ENCODE results near the gene LZTS3. TPM values are rescaled to one million over a fixed set of nuclear protein-coding genes. Genes with fewer than 3 reads are reported as not detected.

Gene LZTS3
- total and polyA plus RNA-seq, 2 donors = 1.1 to 4.2 TPM

GRCh38 chr20:3208786-3209256 is 35.5 kb upstream of the LZTS3 start:
- no peaks in the 10 kb centered on the region for H3K9me3 ChIP-seq (ENCODE audit: control insufficient read depth in 2 of 2, insufficient read depth in 1 of 2, low read length in 1 of 2)
- peak overlapping the region; percentile 83 to 97 for H3K27ac ChIP-seq (ENCODE audit: low read depth in 1 of 2, low read length in 1 of 2)
- H3K27me3 ChIP-seq (ENCODE audit: control insufficient read depth in 2 of 2, insufficient read depth in 1 of 2, low read length in 1 of 2) = no peaks in the 10 kb centered on the region
- H3K36me3 ChIP-seq (ENCODE audit: control insufficient read depth in 2 of 2, insufficient read depth in 2 of 2, low read length in 1 of 2) = peaks cover 7 to 8% of the 10 kb centered on the region in 2 donors
- peak in 3 of 9 donors; percentile 24 to 36 (median 32) for DNase-seq (ENCODE audit: low read depth in 6 of 9, low spot score in 9 of 9)
- H3K4me1 ChIP-seq (ENCODE audit: control insufficient read depth in 2 of 2, insufficient read depth in 2 of 2, low read length in 2 of 2) = peaks cover 14% of the 10 kb centered on the region in 2 donors
- H3K4me3 ChIP-seq (ENCODE audit: low read length in 2 of 2) = peak overlapping the region; percentile 93 to 99
- WGBS = 1% methylated on average over 10 of the region's 10 CpGs

- peak; percentile 73 to 93 (median 87) for DNase-seq (ENCODE audit: low read depth in 6 of 9, low spot score in 9 of 9)
- peaks cover 13 to 19% of the 10 kb centered on the region in 2 donors for H3K36me3 ChIP-seq (ENCODE audit: control insufficient read depth in 2 of 2, insufficient read depth in 2 of 2, low read length in 1 of 2)
- WGBS = under 1% methylated on average over 48 of the region's 48 CpGs
- no peaks in the 10 kb centered on the region for H3K9me3 ChIP-seq (ENCODE audit: control insufficient read depth in 2 of 2, insufficient read depth in 1 of 2, low read length in 1 of 2)
- peak within 1 kb of the TSS; percentile 84 to 99 for H3K4me3 ChIP-seq (ENCODE audit: low read length in 2 of 2)
- H3K27ac ChIP-seq (ENCODE audit: low read depth in 1 of 2, low read length in 1 of 2) = peak within 1 kb of the TSS; percentile 93 to 94
- no peaks in the 10 kb centered on the region for H3K27me3 ChIP-seq (ENCODE audit: control insufficient read depth in 2 of 2, insufficient read depth in 1 of 2, low read length in 1 of 2)
- peaks cover 8 to 13% of the 10 kb centered on the region in 2 donors for H3K4me1 ChIP-seq (ENCODE audit: control insufficient read depth in 2 of 2, insufficient read depth in 2 of 2, low read length in 2 of 2)
These were observed 30.9 kb upstream of the LZTS3 start, which contains the start of gene DDRGK1 for GRCh38 chr20:3204124-3204794. TSS of gene DDRGK1 (minus strand) at chr20:3204682. CDS start at chr20:3204627, 55 bp downstream.

GRCh38 chr20:3203315-3204123 is 30.2 kb upstream of the LZTS3 start:
- 30% methylated on average over 31 of the region's 31 CpGs for WGBS

GRCh38 chr20:3202965-3203314 is 29.6 kb upstream of the LZTS3 start:
- Histone ChIP-seq H3K4me3 (ENCODE audit: low read length in 2 of 2) (peak overlapping the region in 1 of 2 donors; percentile 99), H3K27ac (ENCODE audit: low read depth in 1 of 2, low read length in 1 of 2) (no peak overlapping the region), H3K27me3 (ENCODE audit: control insufficient read depth in 2 of 2, insufficient read depth in 1 of 2, low read length in 1 of 2) (no peaks in the 10 kb centered on the region), H3K4me1 (ENCODE audit: control insufficient read depth in 2 of 2, insufficient read depth in 2 of 2, low read length in 2 of 2) (peaks cover 0 to 8% of the 10 kb centered on the region in 2 donors), H3K36me3 (ENCODE audit: control insufficient read depth in 2 of 2, insufficient read depth in 2 of 2, low read length in 1 of 2) (peaks cover 15 to 25% of the 10 kb centered on the region in 2 donors), H3K9me3 (ENCODE audit: control insufficient read depth in 2 of 2, insufficient read depth in 1 of 2, low read length in 1 of 2) (no peaks in the 10 kb centered on the region)
- no peak for DNase-seq (ENCODE audit: low read depth in 6 of 9, low spot score in 9 of 9)
- 92% methylated on average over 9 of the region's 9 CpGs for WGBS

More at GRCh38 chr20:3203315-3204123, 30.2 kb upstream of the LZTS3 start:
- peak overlapping the region; percentile 84 to 99 for H3K4me3 ChIP-seq (ENCODE audit: low read length in 2 of 2)
- H3K27ac ChIP-seq (ENCODE audit: low read depth in 1 of 2, low read length in 1 of 2) = peak overlapping the region; percentile 93 to 94
- H3K9me3 ChIP-seq (ENCODE audit: control insufficient read depth in 2 of 2, insufficient read depth in 1 of 2, low read length in 1 of 2) = no peaks in the 10 kb centered on the region
- H3K36me3 ChIP-seq (ENCODE audit: control insufficient read depth in 2 of 2, insufficient read depth in 2 of 2, low read length in 1 of 2) = peaks cover 15 to 25% of the 10 kb centered on the region in 2 donors
- peaks cover 4 to 10% of the 10 kb centered on the region in 2 donors for H3K4me1 ChIP-seq (ENCODE audit: control insufficient read depth in 2 of 2, insufficient read depth in 2 of 2, low read length in 2 of 2)
- H3K27me3 ChIP-seq (ENCODE audit: control insufficient read depth in 2 of 2, insufficient read depth in 1 of 2, low read length in 1 of 2) = no peaks in the 10 kb centered on the region
- DNase-seq (ENCODE audit: low read depth in 6 of 9, low spot score in 9 of 9) = peak in 1 of 9 donors; percentile 9

GRCh38 chr20:3199976-3200755 is 26.8 kb upstream of the LZTS3 start:
- peaks cover 0 to 8% of the 10 kb centered on the region in 2 donors for H3K4me1 ChIP-seq (ENCODE audit: control insufficient read depth in 2 of 2, insufficient read depth in 2 of 2, low read length in 2 of 2)
- 96% methylated on average over 27 of the region's 27 CpGs for WGBS
- no peak overlapping the region for H3K4me3 ChIP-seq (ENCODE audit: low read length in 2 of 2)
- H3K27ac ChIP-seq (ENCODE audit: low read depth in 1 of 2, low read length in 1 of 2) = no peak overlapping the region
- no peaks in the 10 kb centered on the region for H3K27me3 ChIP-seq (ENCODE audit: control insufficient read depth in 2 of 2, insufficient read depth in 1 of 2, low read length in 1 of 2)
- peaks cover 24 to 41% of the 10 kb centered on the region in 2 donors for H3K36me3 ChIP-seq (ENCODE audit: control insufficient read depth in 2 of 2, insufficient read depth in 2 of 2, low read length in 1 of 2)
- H3K9me3 ChIP-seq (ENCODE audit: control insufficient read depth in 2 of 2, insufficient read depth in 1 of 2, low read length in 1 of 2) = no peaks in the 10 kb centered on the region
- no peak for DNase-seq (ENCODE audit: low read depth in 6 of 9, low spot score in 9 of 9)

- H3K9me3 ChIP-seq (ENCODE audit: control insufficient read depth in 2 of 2, insufficient read depth in 1 of 2, low read length in 1 of 2) = no peaks in the 10 kb centered on the region
These were observed 25.9 kb upstream of the LZTS3 start for GRCh38 chr20:3199206-3199605.

GRCh38 chr20:3195590-3196237 is 22.4 kb upstream of the LZTS3 start:
- Histone ChIP-seq H3K27ac (ENCODE audit: low read depth in 1 of 2, low read length in 1 of 2) (no peak overlapping the region), H3K36me3 (ENCODE audit: control insufficient read depth in 2 of 2, insufficient read depth in 2 of 2, low read length in 1 of 2) (peaks cover 63 to 76% of the 10 kb centered on the region in 2 donors), H3K9me3 (ENCODE audit: control insufficient read depth in 2 of 2, insufficient read depth in 1 of 2, low read length in 1 of 2) (no peaks in the 10 kb centered on the region), H3K27me3 (ENCODE audit: control insufficient read depth in 2 of 2, insufficient read depth in 1 of 2, low read length in 1 of 2) (no peaks in the 10 kb centered on the region), H3K4me1 (ENCODE audit: control insufficient read depth in 2 of 2, insufficient read depth in 2 of 2, low read length in 2 of 2) (no peaks in the 10 kb centered on the region), H3K4me3 (ENCODE audit: low read length in 2 of 2) (no peak overlapping the region)
- WGBS = 97% methylated on average over 7 of the region's 7 CpGs
- no peak for DNase-seq (ENCODE audit: low read depth in 6 of 9, low spot score in 9 of 9)

More at GRCh38 chr20:3199206-3199605, 25.9 kb upstream of the LZTS3 start:
- Histone ChIP-seq H3K27me3 (ENCODE audit: control insufficient read depth in 2 of 2, insufficient read depth in 1 of 2, low read length in 1 of 2) (no peaks in the 10 kb centered on the region), H3K4me3 (ENCODE audit: low read length in 2 of 2) (no peak overlapping the region), H3K36me3 (ENCODE audit: control insufficient read depth in 2 of 2, insufficient read depth in 2 of 2, low read length in 1 of 2) (peaks cover 33 to 51% of the 10 kb centered on the region in 2 donors), H3K27ac (ENCODE audit: low read depth in 1 of 2, low read length in 1 of 2) (no peak overlapping the region), H3K4me1 (ENCODE audit: control insufficient read depth in 2 of 2, insufficient read depth in 2 of 2, low read length in 2 of 2) (peaks cover 0 to 8% of the 10 kb centered on the region in 2 donors)
- no peak for DNase-seq (ENCODE audit: low read depth in 6 of 9, low spot score in 9 of 9)
- WGBS = 49% methylated on average over 2 of the region's 2 CpGs

GRCh38 chr20:3194617-3195280 is 21.4 kb upstream of the LZTS3 start:
- Histone ChIP-seq H3K27me3 (ENCODE audit: control insufficient read depth in 2 of 2, insufficient read depth in 1 of 2, low read length in 1 of 2) (no peaks in the 10 kb centered on the region), H3K4me3 (ENCODE audit: low read length in 2 of 2) (no peak overlapping the region), H3K9me3 (ENCODE audit: control insufficient read depth in 2 of 2, insufficient read depth in 1 of 2, low read length in 1 of 2) (no peaks in the 10 kb centered on the region), H3K36me3 (ENCODE audit: control insufficient read depth in 2 of 2, insufficient read depth in 2 of 2, low read length in 1 of 2) (peaks cover 63 to 78% of the 10 kb centered on the region in 2 donors), H3K27ac (ENCODE audit: low read depth in 1 of 2, low read length in 1 of 2) (no peak overlapping the region), H3K4me1 (ENCODE audit: control insufficient read depth in 2 of 2, insufficient read depth in 2 of 2, low read length in 2 of 2) (no peaks in the 10 kb centered on the region)
- WGBS = 96% methylated on average over 10 of the region's 10 CpGs
- no peak for DNase-seq (ENCODE audit: low read depth in 6 of 9, low spot score in 9 of 9)
